GM19240 (cell line): Measurements from ENCODE around the gene ACMSD.
"Not testable (repeated sequence)": the region's sequence is repeated elsewhere in the genome, so short reads cannot be mapped to it uniquely, and the experiment has no call there.

Source experiments
- DNase-seq: peaks from one replicate; pipeline ENCODE4 v3.0.0; 2011; ENCODE audit warnings: low spot score; ENCODE audit not compliant: insufficient read length

Gene ACMSD

DNA sequence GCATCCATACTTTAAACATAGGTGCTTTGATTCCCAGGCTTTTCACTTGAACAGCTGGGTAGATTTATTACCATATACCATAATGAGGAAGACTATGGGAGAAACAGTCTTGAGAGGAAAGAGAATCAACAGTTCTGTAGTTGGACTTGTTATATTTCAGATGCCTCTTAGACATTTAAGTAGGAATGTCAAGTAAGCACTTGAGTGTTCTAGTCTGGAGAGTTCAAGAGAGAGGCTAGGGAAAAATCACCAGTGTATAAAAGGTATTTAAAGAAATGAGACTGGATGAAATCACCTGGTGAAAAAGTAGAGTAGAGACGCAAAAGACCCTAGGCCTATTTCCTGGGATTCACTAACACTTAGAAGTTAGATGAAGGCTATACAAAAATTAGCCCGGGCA lies 66.8 kb downstream of the ACMSD start:
- no peak for DNase-seq

DNA sequence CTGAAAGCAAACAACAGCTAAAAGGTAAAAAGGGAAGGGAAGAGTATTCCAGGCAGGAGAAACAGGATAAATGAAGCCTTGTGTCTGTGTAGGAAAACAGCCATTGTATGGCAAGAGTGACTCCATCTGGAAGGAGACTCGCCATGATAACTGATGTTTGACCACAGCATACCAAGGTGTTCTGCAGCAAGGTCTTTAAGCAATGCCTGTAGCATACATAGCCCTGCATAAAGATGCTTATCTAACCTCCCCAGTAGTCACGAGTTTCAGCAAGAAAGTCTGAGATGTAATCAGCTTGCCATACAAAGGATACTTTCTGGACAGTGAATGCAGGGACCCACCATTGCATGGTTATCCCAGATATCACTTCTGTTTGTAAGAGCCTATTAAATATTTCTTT lies 68.3 kb downstream of the ACMSD start:
- no peak for DNase-seq

DNA sequence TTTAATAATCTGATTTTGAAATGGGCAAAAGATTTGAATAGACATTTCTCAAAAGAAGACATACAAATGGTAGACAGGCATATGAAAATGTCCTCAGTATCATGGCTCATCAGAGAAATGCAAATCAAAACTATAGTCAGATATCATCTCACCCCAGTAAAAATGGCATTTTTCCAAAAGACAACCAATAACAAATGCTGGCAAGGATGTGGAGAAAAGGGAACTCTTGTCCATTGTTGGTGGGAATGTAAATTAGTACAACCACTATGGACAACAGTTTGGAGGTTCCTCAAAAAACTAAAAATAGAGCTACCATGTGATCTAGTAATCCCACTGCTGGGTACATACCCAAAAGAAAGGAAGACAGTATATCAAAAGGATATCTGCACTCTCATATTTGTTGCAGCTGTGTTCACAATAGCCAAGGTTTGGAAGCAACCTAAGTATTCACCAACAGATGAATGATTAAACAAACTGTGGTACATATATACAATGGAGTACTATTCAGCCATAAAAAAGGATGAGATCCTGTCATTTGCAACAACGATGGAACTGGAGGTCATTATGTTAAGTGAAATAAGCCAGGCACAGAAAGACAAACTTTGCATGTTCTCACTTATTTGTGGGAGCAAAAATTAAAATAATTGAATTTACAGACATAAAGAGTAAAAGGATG lies 69.2 kb downstream of the ACMSD start:
- DNase-seq = not testable (repeated sequence)

DNA sequence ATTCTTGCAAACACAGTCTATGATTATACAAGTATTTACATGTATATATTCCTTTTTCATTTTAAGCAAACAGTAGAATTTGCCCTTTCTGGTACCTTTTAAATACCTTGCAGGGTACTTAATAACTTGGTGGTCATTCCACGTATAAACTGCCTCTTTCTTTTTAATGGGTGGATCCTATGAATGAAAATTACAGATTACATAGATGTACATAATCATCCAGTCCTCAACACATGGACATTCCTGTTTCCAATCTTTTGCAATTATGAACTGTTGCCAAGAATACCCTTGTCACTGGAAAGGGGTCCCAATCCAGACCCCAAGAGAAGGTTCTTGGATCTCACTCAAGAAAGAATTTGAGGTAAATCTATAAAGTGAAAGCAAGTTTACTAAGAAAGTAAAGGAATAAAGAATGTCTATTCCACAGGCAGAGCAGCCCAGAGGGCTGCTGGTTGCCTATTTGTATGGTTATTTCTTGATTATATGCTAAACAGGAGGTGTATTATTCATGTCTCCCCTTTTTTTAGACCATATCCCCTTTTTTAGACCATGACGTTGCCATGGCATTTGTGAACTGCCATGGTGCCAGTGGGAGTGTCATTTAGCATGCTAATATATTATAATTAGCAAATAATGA lies 72.5 kb downstream of the ACMSD start:
- no peak for DNase-seq

DNA sequence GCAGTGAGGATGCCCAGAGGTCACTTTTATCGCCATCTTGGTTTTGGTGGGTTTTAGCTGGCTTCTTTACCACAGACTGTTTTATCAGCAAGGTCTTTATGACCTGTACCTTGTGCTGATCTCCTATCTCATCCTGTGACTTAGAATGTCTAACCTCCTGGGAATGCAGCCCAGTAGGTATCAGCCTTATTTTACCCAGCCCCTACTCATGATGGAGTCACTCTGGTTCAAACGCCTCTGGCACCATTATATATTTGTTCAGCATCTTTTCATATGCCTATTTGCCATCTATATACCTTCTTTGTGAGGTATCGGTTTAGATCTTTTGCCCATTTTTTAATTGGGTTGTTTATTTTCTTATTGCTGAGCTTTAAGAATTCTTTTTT lies 73.0 kb downstream of the ACMSD start:
- DNase-seq = no peak

DNA sequence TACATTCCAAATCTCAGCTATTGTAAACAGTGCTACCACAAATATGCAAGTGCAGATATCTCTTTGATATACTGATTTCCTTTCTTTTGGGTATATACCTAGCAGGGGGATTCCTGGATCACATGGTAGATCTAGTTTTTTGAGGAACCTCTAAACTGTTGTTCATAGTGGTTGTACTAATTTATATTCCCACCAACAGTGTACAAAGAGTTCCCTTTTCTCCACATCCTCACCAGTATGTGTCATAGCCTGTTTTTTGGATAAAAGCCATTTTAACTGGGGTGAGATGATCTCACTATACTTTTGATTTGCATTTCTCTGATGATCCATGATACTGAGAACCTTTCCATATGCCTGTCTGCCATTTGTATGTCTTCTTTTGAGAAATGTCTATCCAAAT lies 73.9 kb downstream of the ACMSD start:
- DNase-seq = no peak

DNA sequence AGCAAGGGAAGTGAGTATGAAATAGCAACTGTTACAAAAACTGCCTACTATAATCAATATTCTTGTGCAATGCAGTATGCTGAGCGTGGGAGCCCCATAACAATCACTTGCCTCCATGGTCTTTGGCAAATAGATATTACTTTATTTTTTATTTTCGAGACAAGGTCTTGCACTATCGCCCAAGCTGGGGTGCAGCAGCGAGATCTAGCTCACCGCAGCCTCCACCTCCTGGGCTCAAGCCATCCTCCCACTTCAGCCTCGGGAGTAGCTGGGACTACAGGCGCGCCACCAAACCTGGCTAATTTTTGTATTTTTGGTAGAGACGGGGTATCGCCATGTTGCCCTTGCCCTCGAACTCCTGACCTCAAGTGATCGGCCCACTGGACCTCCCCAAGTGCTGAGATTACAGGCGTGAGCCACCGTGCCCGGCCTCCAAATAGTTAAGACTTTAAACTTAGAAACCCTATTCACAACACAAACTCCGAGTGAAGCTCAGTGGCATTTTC lies 79.0 kb downstream of the ACMSD start:
- DNase-seq = no peak

DNA sequence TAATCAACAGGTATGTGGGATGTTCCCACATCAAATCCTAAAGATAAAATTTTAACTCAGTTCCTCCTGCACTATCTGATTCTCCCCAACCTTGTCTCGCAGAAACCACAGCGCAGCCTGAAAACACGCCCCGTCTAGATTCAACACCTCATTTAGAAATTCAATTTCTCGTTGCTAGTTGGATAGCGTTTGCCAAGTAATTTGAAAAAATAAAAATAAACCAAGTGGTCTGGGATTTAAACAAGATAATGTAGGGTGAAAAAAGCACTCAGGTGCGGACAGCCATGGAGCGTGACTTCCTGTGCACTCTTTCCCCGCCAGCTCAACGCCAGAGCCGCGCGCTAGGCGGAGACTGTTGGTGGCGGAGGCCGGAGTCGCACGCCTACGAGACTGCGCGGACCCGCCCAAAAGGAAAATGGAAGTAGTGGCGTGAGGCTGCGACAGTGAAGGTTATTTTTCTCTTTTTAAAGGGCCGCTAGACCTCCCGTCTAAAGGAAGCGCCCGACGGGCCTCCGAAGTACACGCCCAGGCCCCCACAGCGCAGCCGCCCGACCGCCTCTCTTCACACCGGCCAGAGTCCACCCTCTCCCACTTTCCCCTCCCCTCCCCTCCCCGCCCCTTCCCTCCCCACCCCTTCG lies 79.6 kb downstream of the ACMSD start:
- DNase-seq = peak; percentile 31

DNA sequence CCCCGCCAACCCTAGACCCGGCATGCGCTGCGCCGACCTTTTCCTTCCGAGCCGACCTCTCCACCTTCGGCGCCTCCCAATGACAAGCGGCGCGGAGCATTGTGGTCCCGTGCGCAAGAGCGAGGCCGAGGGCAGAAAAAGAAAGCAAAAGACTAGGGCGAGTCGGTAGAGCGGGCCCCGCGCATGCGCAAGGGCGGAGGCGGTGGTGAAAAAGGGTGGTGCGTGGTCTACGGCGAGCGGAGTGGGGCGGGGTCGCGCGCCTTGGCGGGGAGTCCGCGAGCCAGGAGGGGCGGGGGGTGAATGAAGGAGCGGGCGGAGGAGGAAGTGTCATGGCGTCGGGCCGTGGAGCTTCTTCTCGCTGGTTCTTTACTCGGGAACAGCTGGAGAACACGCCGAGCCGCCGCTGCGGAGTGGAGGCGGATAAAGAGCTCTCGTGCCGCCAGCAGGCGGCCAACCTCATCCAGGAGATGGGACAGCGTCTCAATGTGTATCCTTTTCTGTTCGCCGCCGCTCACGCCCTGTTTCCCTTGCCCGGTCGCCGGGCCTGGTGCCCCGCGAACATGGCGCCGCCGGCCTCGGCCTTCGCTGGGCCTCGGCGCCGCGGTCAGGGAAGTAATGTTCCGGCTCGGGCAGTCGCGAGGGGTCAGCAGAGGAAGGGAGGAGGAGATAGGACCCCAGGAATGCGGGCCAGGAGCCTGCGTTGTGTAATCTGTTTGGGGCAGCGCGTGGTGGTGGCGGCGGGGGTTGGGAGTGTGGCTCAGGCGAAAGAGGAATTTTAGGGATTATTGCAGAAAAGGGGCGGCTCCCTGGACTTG lies 80.3 kb downstream of the ACMSD start, which contains the start of gene CCNT2:
TSS of gene CCNT2 (plus strand) at position 297 of the 815 bp plus-strand sequence. CDS start at position 330, 33 bp downstream.
- DNase-seq = peak; percentile 72

DNA sequence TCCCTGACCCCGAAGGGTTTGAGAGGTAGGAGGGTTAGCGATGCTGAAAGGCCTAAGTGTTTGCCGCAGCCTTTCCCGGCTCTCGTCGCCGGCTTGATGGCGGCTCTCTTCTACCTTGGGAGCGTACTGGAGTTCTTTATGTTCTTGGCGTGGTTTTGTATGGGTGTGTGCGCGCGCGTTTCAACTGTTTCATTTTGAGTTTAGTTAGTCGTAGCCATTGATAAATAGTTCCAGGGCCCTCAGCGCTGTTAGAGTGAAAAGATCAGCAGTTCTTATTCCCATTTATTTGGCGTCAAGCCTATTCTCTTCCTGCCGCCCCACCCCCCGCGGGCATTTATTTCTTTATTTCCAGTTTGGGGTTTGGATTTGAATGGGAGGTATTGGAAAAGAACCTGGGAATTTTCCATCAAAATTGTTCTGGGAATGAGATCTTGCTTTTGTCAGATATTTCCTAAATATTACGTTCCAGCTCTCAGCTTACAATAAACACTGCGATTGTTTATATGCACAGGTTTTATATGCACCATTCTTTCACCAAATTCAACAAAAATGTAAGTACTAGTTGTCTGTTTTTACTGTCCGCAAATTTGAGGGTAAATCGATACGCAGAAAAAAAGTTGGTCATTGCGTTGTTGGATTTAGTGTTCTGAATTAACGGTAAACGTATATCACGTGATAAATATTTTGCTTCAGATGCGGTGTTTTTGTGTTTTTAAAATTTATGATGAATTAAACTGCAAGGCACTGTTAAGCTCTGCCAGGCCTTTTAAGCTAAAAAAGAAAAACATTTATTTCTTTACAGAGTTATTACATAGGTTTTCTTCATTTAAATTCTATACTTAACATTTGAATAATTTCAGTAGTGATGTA lies 81.2 kb downstream of the ACMSD start:
- no peak for DNase-seq

DNA sequence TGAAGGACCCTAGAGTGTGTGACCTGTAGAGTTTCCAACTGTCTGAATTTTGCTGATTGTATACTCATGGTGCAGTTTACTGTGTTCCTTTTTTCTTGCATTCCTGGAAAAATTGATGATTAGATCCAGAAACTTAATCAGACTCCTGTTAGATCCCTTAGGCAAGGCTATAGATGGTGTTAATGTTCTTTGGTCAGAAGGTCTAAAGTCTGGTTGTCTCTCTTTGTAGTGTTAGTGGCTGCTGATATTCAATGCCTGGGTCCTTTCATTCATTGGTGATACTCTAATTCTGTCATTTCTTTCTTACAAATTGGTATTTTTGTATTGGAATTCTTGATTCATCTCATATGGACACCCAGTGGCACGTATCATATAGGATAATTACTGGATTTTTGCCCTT lies 86.5 kb downstream of the ACMSD start:
- DNase-seq = no peak

DNA sequence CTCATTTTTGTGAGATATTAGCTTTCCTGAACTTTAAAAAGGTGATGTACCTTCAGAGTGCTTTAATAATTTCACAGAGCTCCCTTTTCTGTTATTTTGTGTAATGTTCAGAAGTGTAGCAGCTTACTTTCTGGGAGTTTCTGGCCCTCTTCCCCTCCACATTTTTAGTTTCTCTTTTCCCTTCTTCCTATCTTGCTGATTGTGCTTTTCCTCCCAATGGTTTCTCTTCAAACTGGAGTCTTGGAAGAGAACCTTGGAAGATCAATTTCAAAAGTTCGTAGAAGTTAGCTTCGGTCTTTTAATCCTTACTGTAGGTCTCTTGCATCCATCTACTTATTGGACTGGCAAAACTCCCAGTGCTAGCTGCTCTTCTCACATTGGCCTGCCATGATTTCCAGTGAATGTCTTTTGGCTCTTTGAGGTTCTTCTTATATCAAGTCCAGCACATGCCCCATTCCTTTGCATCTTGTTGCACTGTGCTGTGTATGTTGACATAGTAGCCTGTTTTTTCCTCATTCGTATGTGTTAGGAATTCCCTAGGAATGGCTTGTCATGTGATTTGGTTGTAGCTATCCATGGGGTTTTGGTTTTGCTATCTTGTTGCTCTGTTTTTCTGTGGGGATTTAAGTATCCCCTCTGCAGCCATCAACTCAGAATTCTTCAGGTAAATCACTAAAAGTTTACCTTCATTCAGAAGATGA lies 88.0 kb downstream of the ACMSD start:
- DNase-seq = no peak

DNA sequence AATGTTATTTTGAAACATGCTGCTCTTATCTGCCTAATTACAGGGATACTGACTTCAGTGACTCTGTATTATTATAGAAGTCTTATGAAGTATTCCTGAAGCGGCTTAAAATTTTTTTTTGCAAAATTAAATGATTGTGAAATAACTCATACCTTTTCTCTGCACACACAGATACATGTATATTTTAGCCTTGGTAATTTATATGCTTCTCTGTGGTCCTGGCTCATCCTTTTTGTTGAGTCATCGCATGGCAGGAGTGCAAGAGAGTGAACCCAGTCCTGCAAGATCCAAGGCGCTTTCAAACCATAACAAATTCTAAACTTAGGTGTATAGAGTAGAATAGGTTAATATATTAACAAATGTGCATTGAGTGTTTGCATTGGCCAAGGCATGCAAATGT lies 88.8 kb downstream of the ACMSD start:
- DNase-seq = no peak

DNA sequence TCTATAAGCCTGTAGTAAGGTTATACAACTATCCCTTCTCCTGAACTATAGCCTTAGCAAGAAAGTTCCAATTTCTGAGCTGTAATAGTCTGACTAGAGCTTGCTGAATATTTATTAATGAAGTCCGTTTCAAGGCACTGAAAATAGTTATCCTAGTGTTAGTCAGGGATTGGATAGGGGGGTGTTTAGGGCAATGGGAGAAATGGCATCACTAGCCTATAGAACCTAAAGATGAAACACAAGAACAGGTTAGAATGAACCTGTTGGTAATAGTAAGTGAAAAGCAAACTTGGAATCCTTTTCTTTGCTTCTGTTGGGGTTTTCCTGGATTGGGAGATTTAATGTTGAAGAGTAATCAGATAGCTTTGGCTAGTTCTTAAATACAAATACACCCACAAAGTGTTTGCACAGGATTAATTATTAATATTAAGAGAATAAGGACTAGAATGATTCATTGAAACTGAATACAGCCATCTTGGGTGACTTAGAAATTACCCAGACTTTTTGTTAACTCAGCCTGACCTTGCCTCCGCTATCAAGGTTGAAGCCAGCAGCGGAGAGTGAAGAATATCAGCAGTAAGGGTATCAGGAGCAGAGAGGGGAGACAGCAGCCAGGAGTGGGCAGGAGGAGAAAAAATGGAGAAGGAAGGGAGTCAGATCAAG lies 94.6 kb downstream of the ACMSD start:
- no peak for DNase-seq

DNA sequence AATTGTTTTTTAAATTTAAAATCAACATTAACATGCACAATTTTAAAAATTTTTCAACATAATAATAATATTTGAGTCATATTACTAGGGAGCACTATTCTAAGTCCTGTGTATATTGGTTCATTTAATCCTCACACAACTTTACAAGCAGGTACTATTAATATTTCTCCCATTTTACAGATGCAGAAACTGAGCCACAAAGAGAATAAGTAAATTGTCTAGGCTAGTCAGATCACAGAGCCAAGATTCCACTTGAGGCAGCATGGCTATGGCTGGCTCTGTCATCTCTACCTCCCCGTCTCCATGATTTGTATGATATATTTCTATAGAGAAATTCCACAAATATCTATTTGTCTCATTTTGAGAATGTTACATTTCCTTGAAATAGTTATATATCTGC lies 95.3 kb downstream of the ACMSD start:
- no peak for DNase-seq

DNA sequence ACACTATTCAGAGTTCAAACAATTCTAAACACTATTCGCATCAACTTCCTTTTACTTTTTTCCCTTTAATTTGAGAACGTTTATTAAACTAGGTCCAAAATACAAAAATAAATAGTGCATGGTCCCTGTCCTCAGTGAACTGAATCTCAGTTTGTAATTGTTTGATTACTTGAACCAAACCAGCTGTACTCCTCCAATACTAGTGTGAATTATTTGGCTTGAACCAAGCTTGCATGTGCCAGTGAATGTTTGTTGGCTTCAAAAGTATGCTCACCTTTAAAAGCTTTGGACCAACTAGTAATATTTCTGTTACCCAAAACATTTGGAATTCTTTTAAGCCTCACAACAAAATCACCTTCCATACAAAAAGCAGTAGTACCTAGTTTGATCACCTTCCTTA lies 95.7 kb downstream of the ACMSD start:
- no peak for DNase-seq

DNA sequence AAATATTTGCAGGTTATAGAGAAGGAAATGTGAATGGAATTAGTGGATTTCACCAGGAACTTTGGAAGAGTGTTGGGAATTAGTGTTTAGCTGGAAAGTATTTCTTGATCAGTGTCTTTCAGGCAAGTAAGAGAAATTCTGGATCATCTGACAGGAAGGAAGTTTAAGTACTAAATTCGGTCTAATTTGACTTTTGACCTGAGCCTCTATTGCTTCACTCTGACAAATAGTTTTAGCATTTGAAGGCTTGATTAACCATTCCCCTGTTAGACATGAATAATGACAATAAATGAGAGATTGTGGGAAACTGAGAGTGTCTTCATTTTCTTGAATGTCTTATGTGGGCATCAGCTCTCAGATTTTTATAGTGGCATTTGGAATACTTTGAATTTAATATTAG lies 96.2 kb downstream of the ACMSD start:
- no peak for DNase-seq

DNA sequence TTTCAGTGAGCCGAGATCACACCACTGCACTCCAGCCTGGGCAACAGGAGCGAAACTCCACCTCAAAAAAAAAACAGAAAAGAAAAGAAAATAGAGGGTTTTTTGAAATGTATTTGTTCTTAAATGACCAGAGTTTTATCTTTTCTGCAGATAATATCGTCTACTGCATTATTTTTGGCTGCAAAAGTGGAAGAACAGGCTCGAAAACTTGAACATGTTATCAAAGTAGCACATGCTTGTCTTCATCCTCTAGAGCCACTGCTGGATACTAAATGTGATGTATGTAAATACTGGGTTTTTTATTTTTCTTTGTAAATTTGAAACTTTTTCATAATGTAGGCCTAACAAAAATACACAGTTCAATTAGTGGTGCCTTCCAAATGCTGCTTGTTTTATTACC lies 98.3 kb downstream of the ACMSD start:
- DNase-seq = no peak

DNA sequence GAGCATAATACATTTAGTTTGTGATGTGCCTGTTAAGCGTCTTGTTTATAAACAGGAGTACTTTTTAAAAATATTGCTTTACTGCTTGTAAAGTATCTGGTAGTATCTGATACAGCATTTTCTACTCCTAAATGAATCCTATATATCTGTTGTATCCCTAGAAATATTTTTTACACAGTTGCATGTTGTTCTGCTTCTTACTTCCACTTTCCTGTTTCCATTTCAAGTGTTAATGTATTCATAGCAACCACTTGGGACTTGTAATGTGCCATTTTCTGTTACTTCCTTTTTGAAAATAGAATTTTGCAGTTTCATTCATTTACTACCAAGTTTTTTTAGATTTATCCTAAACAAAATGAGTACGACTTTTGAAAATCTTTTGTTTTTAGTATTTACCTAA lies 105.1 kb downstream of the ACMSD start:
- DNase-seq = no peak

DNA sequence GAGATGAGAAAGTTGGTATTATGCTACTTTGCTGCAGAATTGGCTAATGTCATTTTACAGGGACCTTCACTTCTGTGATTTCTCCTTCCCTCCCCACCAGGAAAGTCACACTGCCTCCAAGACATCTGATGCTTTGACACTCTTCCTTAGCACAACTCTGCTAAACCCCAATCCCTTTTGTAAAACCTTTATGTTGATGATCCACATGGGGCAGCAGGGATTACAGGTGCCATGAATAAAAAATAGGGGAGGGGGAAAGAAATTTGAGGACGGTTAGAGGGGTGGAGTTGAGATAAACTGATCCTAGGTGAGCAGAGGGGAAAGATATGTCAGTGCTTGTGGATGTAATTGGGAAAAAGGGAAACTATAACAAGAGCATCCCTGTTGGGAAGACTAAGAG lies 106.6 kb downstream of the ACMSD start:
- DNase-seq = no peak
